ENCODE results near the gene ZNF12. TPM values are rescaled to one million over a fixed set of nuclear protein-coding genes. Genes with fewer than 3 reads are reported as not detected.

The ZNF12 gene
- polyA plus RNA-seq, 1 donor from 2014 or later: 27.9 TPM

DNA sequence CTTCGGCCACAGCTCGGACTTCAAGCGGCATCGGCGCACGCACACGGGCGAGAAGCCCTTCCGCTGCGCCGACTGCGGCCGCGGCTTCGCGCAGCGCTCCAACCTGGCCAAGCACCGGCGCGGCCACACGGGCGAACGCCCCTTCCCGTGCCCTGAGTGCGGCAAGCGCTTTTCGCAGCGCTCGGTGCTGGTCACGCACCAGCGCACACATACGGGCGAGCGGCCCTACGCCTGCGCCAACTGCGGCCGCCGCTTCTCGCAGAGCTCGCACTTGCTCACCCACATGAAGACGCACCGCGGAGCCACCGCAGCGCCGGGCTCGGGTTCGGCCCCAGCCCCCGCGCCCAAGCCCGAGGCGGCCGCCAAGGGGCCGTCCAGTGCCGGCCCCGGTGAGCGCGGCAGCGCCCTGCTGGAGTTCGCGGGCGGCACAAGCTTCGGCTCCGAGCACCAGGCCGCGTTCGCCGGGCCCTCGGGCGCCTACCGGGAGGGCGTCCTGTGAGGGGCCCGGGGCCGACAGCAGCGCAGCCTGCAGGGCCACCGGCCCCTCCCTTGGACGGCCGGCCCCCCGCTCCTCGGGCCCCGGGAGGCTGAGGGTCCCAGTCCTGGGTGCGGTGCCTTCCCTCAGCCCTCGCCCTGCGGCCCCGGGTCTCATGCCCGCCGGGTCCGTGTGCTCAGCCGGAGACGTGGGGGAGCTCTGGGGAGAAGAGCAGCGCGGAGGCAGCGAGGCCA lies 52.5 kb downstream of the ZNF12 start:
- TF ChIP-seq POLR2AphosphoS5 (IDR thresholded peaks at IDR 0.05): no peak
- TF ChIP-seq CTCF (IDR thresholded peaks at IDR 0.05; ENCODE audit: poor library complexity, severe bottlenecking): no peak
- no peak for TF ChIP-seq EZH2 (IDR thresholded peaks at IDR 0.05; ENCODE audit: borderline replicate concordance, insufficient read depth, low read length, poor library complexity, severe bottlenecking)
- no peak for TF ChIP-seq EP300 (conservative IDR thresholded peaks at IDR 0.05; ENCODE audit: poor library complexity, severe bottlenecking)
- no peak for TF ChIP-seq REST (IDR thresholded peaks at IDR 0.05; ENCODE audit: borderline replicate concordance)
- no peak for TF ChIP-seq TAF1 (IDR thresholded peaks at IDR 0.05; ENCODE audit: low read depth)
- TF ChIP-seq RAD21 (conservative IDR thresholded peaks at IDR 0.05): no peak
- no peak for TF ChIP-seq SMC3 (conservative IDR thresholded peaks at IDR 0.05; ENCODE audit: poor library complexity)
- H3K36me3 ChIP-seq (ENCODE audit: insufficient read depth, low read length): peaks cover 29% of the 10 kb centered on the region

DNA sequence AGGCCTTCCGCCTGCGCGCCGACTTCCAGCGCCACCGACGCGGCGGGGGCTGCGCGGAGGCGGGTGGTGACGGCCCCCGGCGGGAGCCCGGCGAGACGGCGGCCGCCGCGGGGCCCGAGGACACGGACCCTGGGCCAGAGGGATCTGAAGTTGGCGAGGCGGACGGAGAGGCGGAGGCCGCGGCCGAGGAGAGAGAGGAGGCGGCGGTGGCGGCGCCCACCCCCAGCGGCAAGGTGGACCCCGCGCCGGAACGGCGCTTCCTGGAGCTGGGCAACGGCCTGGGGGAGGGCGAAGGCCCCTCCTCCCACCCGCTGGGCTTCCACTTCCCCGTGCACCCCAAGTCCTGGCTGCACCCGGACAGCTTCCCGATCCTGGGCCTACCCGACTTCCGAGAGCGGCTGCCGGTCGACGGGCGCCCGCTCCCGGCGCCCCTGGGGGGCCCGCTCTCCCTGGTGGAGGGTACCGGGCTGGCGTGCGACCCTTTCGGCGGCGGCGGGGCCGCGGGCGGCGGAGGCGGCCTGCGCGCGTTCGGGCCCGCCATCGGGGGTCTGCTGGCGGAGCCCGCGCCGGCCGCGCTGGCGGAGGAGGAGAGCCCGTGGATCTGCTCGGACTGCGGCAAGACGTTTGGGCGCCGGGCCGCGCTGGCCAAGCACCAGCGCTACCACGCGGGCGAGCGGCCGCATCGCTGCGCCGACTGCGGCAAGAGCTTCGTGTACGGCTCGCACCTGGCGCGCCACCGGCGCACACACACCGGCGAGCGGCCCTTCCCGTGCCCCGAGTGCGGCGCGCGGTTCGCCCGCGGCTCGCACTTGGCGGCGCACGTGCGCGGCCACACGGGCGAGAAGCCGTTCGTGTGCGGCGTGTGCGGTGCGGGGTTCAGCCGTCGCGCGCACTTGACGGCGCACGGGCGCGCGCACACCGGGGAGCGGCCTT lies 53.4 kb downstream of the ZNF12 start:
- H3K79me2 ChIP-seq (replicated peaks; ENCODE audit: insufficient read depth, low read length): no peaks in the 10 kb centered on the region
- H3K4me3 ChIP-seq (ENCODE audit: low read length): no peak overlapping the region
- H2AFZ ChIP-seq (ENCODE audit: low read depth, low read length): no peak overlapping the region
- no peak overlapping the region for H3K27ac ChIP-seq (ENCODE audit: low read length)
- no peak overlapping the region for H3K4me2 ChIP-seq (ENCODE audit: low read length)
- H3K27me3 ChIP-seq (ENCODE audit: insufficient read depth, low read depth, low read length): no peaks in the 10 kb centered on the region
- no peak overlapping the region for H3K9ac ChIP-seq (ENCODE audit: low read length)
- no peak for TF ChIP-seq POLR2AphosphoS5 (IDR thresholded peaks at IDR 0.05)
- TF ChIP-seq MXI1 (conservative IDR thresholded peaks at IDR 0.05; ENCODE audit: poor library complexity, severe bottlenecking): no peak
- no peak for TF ChIP-seq SMC3 (conservative IDR thresholded peaks at IDR 0.05; ENCODE audit: poor library complexity)
- no peak for TF ChIP-seq RAD21 (conservative IDR thresholded peaks at IDR 0.05)
- no peak for TF ChIP-seq CTCF (IDR thresholded peaks at IDR 0.05; ENCODE audit: poor library complexity, severe bottlenecking)
- TF ChIP-seq REST (IDR thresholded peaks at IDR 0.05; ENCODE audit: borderline replicate concordance): no peak
- TF ChIP-seq EP300 (conservative IDR thresholded peaks at IDR 0.05; ENCODE audit: poor library complexity, severe bottlenecking): no peak
- TF ChIP-seq EZH2 (IDR thresholded peaks at IDR 0.05; ENCODE audit: borderline replicate concordance, insufficient read depth, low read length, poor library complexity, severe bottlenecking): no peak
- H4K20me1 ChIP-seq (ENCODE audit: insufficient read depth): no peaks in the 10 kb centered on the region
- no peaks in the 10 kb centered on the region for H3F3A ChIP-seq (ENCODE audit: insufficient read depth, low read length, poor library complexity, severe bottlenecking)
- H3K9me3 ChIP-seq (ENCODE audit: low read length): peaks cover 9% of the 10 kb centered on the region
- H3K36me3 ChIP-seq (ENCODE audit: insufficient read depth, low read length): peaks cover 29% of the 10 kb centered on the region
- H3K9me2 ChIP-seq (ENCODE audit: insufficient read depth, low read length): no peaks in the 10 kb centered on the region

More for the DNA sequence above, 52.5 kb downstream of the ZNF12 start:
- peaks cover 9% of the 10 kb centered on the region for H3K9me3 ChIP-seq (ENCODE audit: low read length)
- H3K9ac ChIP-seq (ENCODE audit: low read length): no peak overlapping the region
- no peaks in the 10 kb centered on the region for H4K20me1 ChIP-seq (ENCODE audit: insufficient read depth)
- no peaks in the 10 kb centered on the region for H3K27me3 ChIP-seq (ENCODE audit: insufficient read depth, low read depth, low read length)
- H3K27ac ChIP-seq (ENCODE audit: low read length): no peak overlapping the region
- no peak overlapping the region for H3K4me2 ChIP-seq (ENCODE audit: low read length)
- no peak overlapping the region for H2AFZ ChIP-seq (ENCODE audit: low read depth, low read length)
- H3F3A ChIP-seq (ENCODE audit: insufficient read depth, low read length, poor library complexity, severe bottlenecking): no peaks in the 10 kb centered on the region
- no peaks in the 10 kb centered on the region for H3K79me2 ChIP-seq (replicated peaks; ENCODE audit: insufficient read depth, low read length)
- H3K9me2 ChIP-seq (ENCODE audit: insufficient read depth, low read length): no peaks in the 10 kb centered on the region
- no peak overlapping the region for H3K4me3 ChIP-seq (ENCODE audit: low read length)
